SK-N-SH (cell line): ENCODE measurements around the gene TMEM87B.

Experiments
- GATA2 ChIP-seq: sonication (generic); formaldehyde crosslinking; IDR thresholded peaks from 2 replicates; pipeline ENCODE4 v1.5.0; 2020; ENCODE audit warnings: mild to moderate bottlenecking, missing genetic modification reagents
- RXRA ChIP-seq: IDR thresholded peaks from 2 replicates; pipeline ENCODE4 v1.4.0; 2012; ENCODE audit warnings: low read depth, mild to moderate bottlenecking, borderline replicate concordance
- TEAD4 ChIP-seq: IDR thresholded peaks from 2 replicates; pipeline ENCODE4 v1.4.0; 2012; ENCODE audit warnings: mild to moderate bottlenecking, borderline replicate concordance; ENCODE audit not compliant: insufficient read depth
- TF ChIP-seq, protein P1 (sequence below): fragments of 200-600 bp; sonication (generic); IDR thresholded peaks from 2 replicates; pipeline ENCODE4 v1.6.1; 2017; ENCODE audit warnings: antibody characterized with exemption, mild to moderate bottlenecking, moderate library complexity
- TF ChIP-seq, protein P2 (sequence below): IDR thresholded peaks from 2 replicates; pipeline ENCODE4 v1.6.1; 2012; ENCODE audit warnings: mild to moderate bottlenecking, low read depth, low read length, moderate library complexity
- TF ChIP-seq, protein P3 (sequence below): fragments of 150-350 bp; IDR thresholded peaks from 2 replicates; pipeline ENCODE4 v1.6.1; 2017; ENCODE audit warnings: antibody characterized with exemption, low read length, low read depth, borderline replicate concordance

DNA sequence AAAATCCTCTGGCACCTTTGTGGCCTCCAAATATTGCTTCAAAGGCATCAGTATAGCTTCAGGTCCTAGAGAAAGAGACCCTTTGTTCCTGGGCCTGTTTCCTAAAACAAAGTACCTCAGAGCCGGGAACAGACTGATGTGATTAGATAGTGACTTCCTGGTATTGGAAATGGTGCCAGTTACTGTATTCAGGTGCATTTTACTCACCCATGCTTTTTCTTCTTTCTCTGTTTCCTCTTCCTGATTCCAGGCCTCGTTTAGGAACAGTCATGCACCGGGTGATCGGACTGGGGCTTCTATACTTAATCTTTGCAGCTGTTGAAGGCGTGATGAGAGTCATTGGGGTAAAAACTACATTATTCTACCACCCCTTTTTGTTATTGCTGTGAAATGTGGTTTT lies 34.3 kb downstream of the TMEM87B start:
- TF ChIP-seq, protein P1, sequence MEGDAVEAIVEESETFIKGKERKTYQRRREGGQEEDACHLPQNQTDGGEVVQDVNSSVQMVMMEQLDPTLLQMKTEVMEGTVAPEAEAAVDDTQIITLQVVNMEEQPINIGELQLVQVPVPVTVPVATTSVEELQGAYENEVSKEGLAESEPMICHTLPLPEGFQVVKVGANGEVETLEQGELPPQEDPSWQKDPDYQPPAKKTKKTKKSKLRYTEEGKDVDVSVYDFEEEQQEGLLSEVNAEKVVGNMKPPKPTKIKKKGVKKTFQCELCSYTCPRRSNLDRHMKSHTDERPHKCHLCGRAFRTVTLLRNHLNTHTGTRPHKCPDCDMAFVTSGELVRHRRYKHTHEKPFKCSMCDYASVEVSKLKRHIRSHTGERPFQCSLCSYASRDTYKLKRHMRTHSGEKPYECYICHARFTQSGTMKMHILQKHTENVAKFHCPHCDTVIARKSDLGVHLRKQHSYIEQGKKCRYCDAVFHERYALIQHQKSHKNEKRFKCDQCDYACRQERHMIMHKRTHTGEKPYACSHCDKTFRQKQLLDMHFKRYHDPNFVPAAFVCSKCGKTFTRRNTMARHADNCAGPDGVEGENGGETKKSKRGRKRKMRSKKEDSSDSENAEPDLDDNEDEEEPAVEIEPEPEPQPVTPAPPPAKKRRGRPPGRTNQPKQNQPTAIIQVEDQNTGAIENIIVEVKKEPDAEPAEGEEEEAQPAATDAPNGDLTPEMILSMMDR = no peak
- TF ChIP-seq, protein P2, sequence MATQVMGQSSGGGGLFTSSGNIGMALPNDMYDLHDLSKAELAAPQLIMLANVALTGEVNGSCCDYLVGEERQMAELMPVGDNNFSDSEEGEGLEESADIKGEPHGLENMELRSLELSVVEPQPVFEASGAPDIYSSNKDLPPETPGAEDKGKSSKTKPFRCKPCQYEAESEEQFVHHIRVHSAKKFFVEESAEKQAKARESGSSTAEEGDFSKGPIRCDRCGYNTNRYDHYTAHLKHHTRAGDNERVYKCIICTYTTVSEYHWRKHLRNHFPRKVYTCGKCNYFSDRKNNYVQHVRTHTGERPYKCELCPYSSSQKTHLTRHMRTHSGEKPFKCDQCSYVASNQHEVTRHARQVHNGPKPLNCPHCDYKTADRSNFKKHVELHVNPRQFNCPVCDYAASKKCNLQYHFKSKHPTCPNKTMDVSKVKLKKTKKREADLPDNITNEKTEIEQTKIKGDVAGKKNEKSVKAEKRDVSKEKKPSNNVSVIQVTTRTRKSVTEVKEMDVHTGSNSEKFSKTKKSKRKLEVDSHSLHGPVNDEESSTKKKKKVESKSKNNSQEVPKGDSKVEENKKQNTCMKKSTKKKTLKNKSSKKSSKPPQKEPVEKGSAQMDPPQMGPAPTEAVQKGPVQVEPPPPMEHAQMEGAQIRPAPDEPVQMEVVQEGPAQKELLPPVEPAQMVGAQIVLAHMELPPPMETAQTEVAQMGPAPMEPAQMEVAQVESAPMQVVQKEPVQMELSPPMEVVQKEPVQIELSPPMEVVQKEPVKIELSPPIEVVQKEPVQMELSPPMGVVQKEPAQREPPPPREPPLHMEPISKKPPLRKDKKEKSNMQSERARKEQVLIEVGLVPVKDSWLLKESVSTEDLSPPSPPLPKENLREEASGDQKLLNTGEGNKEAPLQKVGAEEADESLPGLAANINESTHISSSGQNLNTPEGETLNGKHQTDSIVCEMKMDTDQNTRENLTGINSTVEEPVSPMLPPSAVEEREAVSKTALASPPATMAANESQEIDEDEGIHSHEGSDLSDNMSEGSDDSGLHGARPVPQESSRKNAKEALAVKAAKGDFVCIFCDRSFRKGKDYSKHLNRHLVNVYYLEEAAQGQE = no peak
- no peak for TF ChIP-seq GATA2 (CRISPR knock-in tag)
- TF ChIP-seq, protein P3, sequence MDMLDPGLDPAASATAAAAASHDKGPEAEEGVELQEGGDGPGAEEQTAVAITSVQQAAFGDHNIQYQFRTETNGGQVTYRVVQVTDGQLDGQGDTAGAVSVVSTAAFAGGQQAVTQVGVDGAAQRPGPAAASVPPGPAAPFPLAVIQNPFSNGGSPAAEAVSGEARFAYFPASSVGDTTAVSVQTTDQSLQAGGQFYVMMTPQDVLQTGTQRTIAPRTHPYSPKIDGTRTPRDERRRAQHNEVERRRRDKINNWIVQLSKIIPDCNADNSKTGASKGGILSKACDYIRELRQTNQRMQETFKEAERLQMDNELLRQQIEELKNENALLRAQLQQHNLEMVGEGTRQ = no peak
- TF ChIP-seq TEAD4 = no peak
- TF ChIP-seq RXRA = no peak
